GM23338 (cell line): Measurements from ENCODE around the gene HMGN3.

Experiments used
- CREB1 ChIP-seq: fragments of 250-450 bp; sonication (Bioruptor Pico); IDR thresholded peaks from 2 replicates; pipeline ENCODE4 v1.5.0; 2020; ENCODE audit warnings: low read depth, mild to moderate bottlenecking, moderate library complexity
- EZH2 ChIP-seq: fragments of 200-600 bp; sonication (generic); IDR thresholded peaks from one replicate; pipeline ENCODE4 v1.8.0; 2017; ENCODE audit warnings: antibody characterized with exemption, mild to moderate bottlenecking, low read depth; ENCODE audit not compliant: unreplicated experiment
- EZH2phosphoT487 ChIP-seq: fragments of 200-600 bp; sonication (generic); IDR thresholded peaks from one replicate; pipeline ENCODE4 v1.8.1; 2018; ENCODE audit warnings: antibody characterized with exemption; ENCODE audit not compliant: unreplicated experiment
- JUNB ChIP-seq: IDR thresholded peaks from one replicate; pipeline ENCODE4 v1.6.1; 2016; ENCODE audit warnings: antibody characterized with exemption; ENCODE audit not compliant: unreplicated experiment
- POLR2AphosphoS5 ChIP-seq: IDR thresholded peaks from 2 replicates; pipeline ENCODE4 v1.6.1; 2016; ENCODE audit warnings: antibody characterized with exemption, low read depth
- ZNF114 ChIP-seq: fragments of 250-450 bp; sonication (Bioruptor Pico); IDR thresholded peaks from 2 replicates; pipeline ENCODE4 v1.5.0; 2020; ENCODE audit warnings: mild to moderate bottlenecking, moderate library complexity
- TF ChIP-seq, protein P1 (sequence below), 2 experiments: fragments of 200-600 bp in 1 of 2; sonication (generic) in 1 of 2; conservative IDR thresholded peaks; 2 replicates each; pipeline versions ENCODE4 v1.5.1 to v1.6.1; 2016 to 2017; ENCODE audit warnings: antibody characterized with exemption in 2 of 2, low read depth in 2 of 2, mild to moderate bottlenecking in 2 of 2, moderate library complexity in 1 of 2
- TF ChIP-seq, protein P2 (sequence below): IDR thresholded peaks from one replicate; pipeline ENCODE4 v1.6.1; 2018; ENCODE audit warnings: antibody characterized with exemption; ENCODE audit not compliant: unreplicated experiment
- TF ChIP-seq, protein P3 (sequence below): IDR thresholded peaks from 2 replicates; pipeline ENCODE4 v1.6.1; 2016; ENCODE audit warnings: antibody characterized with exemption

DNA sequence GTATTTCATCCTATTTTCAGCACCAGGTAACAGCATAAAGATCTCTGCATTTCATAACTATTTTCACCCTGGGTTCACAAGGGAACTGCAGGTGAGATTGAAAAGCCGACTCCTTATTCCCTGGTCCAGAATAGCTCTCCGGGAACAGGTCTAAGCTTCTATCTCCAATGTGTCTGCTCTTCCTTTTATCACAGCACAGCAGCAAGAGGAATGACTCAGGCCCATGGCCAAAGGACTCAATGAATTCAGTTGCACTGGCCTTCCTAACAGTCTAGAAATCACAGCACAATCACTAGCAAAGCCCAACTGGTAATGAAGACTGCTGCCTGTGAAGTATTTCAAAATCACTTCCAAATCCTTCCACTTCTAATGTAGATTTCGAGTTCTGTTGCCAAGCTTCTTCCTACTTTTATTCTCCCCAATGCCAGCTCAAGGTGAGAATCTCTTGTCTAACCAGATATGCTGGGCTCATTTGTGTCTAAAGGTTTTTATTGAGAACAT, 30.7 kb downstream of the HMGN3 start:
- TF ChIP-seq, protein P1, sequence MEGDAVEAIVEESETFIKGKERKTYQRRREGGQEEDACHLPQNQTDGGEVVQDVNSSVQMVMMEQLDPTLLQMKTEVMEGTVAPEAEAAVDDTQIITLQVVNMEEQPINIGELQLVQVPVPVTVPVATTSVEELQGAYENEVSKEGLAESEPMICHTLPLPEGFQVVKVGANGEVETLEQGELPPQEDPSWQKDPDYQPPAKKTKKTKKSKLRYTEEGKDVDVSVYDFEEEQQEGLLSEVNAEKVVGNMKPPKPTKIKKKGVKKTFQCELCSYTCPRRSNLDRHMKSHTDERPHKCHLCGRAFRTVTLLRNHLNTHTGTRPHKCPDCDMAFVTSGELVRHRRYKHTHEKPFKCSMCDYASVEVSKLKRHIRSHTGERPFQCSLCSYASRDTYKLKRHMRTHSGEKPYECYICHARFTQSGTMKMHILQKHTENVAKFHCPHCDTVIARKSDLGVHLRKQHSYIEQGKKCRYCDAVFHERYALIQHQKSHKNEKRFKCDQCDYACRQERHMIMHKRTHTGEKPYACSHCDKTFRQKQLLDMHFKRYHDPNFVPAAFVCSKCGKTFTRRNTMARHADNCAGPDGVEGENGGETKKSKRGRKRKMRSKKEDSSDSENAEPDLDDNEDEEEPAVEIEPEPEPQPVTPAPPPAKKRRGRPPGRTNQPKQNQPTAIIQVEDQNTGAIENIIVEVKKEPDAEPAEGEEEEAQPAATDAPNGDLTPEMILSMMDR (conservative IDR thresholded peaks at IDR 0.05; ENCODE audit: low read depth in 2 of 2), result no peak
- TF ChIP-seq POLR2AphosphoS5, result no peak
- no peak for TF ChIP-seq ZNF114 (CRISPR knock-in tag)
- no peak for TF ChIP-seq EZH2
- TF ChIP-seq EZH2phosphoT487, result no peak
- TF ChIP-seq CREB1 (CRISPR knock-in tag), result no peak
- TF ChIP-seq, protein P2, sequence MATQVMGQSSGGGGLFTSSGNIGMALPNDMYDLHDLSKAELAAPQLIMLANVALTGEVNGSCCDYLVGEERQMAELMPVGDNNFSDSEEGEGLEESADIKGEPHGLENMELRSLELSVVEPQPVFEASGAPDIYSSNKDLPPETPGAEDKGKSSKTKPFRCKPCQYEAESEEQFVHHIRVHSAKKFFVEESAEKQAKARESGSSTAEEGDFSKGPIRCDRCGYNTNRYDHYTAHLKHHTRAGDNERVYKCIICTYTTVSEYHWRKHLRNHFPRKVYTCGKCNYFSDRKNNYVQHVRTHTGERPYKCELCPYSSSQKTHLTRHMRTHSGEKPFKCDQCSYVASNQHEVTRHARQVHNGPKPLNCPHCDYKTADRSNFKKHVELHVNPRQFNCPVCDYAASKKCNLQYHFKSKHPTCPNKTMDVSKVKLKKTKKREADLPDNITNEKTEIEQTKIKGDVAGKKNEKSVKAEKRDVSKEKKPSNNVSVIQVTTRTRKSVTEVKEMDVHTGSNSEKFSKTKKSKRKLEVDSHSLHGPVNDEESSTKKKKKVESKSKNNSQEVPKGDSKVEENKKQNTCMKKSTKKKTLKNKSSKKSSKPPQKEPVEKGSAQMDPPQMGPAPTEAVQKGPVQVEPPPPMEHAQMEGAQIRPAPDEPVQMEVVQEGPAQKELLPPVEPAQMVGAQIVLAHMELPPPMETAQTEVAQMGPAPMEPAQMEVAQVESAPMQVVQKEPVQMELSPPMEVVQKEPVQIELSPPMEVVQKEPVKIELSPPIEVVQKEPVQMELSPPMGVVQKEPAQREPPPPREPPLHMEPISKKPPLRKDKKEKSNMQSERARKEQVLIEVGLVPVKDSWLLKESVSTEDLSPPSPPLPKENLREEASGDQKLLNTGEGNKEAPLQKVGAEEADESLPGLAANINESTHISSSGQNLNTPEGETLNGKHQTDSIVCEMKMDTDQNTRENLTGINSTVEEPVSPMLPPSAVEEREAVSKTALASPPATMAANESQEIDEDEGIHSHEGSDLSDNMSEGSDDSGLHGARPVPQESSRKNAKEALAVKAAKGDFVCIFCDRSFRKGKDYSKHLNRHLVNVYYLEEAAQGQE, result no peak
- TF ChIP-seq JUNB, result no peak
- TF ChIP-seq, protein P3, sequence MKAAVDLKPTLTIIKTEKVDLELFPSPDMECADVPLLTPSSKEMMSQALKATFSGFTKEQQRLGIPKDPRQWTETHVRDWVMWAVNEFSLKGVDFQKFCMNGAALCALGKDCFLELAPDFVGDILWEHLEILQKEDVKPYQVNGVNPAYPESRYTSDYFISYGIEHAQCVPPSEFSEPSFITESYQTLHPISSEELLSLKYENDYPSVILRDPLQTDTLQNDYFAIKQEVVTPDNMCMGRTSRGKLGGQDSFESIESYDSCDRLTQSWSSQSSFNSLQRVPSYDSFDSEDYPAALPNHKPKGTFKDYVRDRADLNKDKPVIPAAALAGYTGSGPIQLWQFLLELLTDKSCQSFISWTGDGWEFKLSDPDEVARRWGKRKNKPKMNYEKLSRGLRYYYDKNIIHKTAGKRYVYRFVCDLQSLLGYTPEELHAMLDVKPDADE, result no peak
